ENCODE data around the gene HEATR5A. TPM values are rescaled to one million over a fixed set of nuclear protein-coding genes. Genes with fewer than 3 reads are reported as not detected.
"Not testable (repeated sequence)": the region's sequence is repeated elsewhere in the genome, so short reads cannot be mapped to it uniquely, and the experiment has no call there.

The HEATR5A gene
- total RNA-seq, 1 experiment from 2014 or later, result 16.7 TPM

DNA sequence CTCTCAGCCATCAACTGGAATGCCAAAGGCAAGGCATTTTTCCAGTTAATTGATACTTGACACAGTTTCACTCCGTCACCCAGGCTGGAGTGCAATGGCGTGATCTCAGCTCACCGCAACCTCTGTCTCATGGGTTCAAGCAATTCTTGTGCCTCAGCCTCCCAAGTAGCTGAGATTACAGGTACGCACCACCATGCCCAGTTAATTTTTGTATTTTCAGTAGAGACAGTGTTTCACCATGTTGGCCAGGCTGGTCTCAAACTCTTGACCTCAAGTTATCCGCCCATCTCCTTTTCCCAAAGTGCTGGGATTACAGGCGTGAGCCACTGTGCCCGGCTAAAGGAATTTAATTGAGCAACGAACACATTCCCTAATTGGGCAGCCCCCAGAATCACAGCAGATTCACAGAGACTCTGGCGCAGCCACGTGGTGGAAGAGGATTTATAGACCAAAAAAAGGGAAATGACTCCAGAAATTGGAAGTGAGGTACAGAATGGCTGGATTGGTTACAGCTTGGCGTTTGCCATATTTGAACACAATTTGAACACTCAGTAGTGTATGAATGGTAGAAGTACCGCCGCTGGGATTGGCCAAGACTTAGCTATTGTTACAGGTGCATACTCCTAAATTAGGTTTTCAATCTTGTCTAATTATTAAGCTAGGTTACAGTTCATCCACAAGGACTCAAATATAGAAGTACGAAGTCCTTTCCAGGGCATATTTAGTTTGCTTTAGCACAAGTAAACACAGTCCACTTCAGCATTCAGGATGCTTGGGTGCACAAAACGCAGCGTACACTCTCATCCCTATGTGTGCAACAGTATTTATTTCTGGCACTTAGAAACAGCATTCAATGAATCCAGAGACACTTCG, 162.6 kb downstream of the HEATR5A start:
- DNase-seq (ENCODE audit: low read depth), result not testable (repeated sequence)

DNA sequence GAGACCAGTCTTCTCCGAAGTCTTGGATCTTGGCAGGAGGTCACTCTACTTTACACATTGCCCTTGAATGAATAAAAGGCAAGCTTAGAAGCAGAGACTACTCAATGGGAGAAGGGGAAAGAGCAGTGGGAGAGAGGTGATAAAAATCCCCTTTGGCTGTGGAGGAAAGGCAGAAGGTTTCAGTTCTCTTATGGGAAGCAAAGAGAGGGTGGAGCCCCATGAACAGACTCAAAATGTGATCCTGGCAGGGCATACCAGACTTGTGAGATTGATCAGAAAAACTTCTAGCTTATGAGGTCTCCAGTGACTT, 163.2 kb downstream of the HEATR5A start:
- no peak for DNase-seq (ENCODE audit: low read depth)

DNA sequence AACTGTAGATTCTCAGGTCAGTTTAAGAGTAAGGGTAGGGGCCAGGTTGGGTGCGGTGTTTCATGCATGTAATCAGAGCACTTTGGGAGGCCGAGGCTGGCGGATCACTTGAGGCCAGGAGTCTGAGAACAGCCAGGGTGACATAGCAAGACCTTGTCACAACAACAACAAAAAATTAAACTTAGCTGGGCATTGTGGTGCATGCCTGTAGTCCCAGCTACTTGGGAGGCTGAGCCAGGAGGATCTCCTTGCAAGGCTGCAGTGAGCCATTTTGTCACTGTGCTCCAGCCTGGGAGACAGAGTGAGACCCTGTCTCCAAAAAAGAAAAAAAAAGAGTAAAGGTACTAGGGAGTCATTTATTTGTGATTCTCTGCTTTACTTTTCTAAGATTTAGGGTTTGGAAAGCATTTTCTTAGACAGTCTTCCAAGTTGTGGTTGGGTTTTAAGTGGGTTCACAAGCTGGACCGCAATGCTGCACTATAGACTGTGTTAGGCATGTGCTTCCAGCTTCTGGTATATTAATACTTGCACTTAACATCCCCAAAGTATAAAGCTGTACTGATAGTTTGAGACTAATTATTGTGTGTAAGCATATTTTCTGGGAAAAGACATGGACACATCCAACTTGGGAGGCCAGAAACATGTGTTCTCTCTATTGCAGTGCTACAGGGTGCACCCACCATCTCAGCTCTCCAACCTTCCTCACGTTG, 163.7 kb downstream of the HEATR5A start:
- no peak for DNase-seq (ENCODE audit: low read depth)

DNA sequence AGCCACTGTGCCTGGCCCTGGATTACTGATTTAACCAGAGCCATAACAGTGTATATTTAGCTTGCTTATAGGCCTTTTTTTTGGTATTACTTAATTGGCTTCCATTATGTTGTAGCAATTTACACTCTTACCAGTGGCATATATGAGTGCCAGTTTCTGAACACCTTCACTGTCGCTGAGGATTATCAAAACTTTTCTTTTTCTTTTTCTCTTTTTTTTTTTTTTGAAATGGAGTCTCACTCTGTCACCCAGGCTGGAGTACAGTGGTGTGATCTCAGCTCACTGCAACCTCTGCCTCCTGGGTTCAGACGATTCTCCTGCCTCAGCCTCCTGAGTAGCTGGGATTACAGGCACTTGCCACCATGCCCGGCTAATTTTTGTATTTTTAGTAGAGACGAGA, 164.4 kb downstream of the HEATR5A start:
- DNase-seq (ENCODE audit: low read depth), result not testable (repeated sequence)

DNA sequence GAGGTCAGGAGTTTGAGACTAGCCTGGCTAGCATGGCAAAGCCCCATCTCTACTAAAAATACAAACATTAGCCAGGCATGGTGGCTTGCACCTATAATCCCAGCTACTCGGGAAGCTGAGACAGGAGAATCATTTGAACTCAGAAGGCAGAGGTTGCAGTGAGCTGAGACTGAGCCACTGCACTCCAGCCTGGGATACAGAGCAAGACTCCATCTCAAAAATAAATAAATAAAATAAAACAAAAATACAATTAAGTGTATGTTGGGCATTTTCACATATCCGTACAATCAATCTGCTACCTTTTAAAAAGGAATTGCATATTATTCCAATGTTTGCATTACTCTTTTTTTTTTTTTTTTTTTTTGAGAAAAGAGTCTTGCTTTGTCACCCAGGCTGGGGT, 165.1 kb downstream of the HEATR5A start:
- no peak for DNase-seq (ENCODE audit: low read depth)

DNA sequence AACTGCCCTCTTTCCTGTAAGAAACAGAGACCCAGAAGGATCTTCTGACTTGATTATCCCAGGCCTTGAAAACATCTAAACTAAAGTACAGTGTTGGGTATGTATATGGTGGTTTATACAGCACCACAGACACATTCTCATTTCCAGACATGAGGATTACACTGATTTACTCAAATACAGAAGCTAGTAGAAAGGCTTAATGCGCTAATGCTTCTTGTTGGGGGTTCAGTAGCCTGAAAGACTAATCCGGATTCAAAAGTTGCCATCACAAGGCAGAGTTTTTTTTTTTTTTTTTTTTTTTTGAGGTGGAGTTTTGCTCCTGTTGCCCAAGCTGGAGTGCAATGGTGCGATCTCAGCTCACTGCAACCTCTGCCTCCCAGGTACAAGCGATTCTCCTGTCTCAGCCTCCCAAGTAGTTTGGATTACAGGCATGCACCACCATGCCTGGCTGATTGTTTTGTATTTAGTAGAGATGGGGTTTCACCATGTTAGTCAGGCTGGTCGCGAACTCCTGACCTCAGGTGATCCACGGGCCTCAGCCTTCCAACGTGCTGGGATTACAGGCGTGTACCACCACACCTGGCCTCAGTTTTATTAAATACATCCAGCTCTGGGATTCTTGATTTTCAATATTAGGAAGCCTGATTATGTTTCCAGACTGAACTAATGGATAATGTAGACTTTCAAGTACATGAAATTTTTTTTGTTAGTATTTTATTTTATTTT, 166.4 kb downstream of the HEATR5A start:
- no peak for DNase-seq (ENCODE audit: low read depth)

DNA sequence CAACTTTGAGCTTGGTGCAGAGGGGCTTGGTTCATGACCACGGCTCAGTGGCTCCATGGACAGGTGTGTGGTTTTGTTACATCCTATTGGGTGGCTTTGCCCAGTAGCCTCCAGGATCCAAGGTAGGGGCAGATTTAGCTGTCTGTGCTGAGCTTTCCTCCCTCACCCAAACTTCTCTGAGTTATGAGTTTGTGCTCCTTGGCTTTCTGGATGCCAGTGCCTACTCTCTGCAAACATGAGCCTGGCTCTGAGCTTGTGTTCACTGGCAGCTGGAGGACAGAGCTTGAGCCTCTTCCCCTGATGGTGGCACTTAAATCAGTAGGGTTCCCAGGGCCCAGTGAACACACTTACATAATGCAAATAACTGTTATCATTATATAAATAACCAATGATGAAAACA, 167.5 kb downstream of the HEATR5A start:
- DNase-seq (ENCODE audit: low read depth), result no peak

DNA sequence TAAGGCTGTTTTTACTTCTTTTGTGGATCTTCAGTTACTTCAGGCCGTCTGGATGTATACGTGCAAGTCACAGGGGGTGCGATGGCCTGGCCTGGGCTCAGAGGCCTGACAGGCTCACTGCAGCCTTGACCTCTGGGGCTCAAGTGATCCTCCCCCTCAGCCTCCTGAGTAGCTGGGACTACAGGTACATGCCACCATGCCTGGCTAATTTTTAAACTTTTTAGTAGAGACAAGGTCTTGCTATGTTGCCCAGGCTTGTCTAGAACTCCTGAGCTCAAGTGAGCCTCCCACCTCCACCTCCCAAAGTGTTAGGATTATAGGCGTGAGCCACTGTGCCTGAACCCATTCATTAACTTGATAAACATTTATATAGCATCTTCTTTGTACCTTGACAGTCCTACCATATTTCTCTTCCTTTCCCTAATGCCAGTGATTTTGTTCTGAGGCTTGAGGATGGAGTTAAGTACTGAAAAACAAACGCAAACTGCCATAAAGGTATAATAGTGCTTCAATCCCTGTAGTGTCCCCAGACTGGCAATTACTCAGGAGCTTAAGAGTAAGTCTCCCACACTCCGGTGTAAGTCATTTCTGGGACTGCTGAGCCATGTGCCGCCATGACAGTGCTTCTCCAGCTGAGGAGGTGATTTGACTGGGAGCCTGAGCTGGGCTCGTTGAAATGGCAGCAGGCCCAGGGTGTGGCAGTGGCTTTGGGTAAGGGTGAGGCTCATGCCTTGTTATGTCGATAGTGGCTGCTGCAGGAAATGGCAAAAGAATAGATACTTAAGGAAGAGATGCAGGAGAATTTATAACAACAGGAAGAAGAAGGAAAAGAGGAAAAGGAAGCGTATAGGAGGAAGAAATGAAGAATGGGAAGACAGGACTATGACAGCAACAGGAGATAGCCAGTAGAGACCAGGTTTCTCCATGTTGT, 169.1 kb downstream of the HEATR5A start:
- DNase-seq (ENCODE audit: low read depth), result no peak

DNA sequence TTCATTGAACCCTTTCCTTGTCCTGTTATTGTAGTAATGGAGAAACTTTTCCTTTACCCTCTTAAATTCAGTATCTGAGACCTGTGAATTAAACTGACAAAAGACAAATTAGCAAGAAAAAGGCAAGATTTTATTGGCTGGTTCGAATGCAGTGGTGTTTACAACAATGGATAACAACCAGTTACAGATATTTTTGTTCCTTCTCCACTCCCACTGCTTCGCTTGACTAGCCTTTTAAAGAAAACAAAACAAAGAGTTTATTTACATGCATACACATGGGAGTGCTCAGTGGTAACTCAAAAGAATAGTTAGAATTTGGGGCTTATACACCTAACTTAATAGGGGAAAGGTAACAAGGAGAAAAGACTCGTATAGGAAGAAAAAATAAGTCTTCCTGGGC, 175.7 kb downstream of the HEATR5A start:
- no peak for DNase-seq (ENCODE audit: low read depth)

DNA sequence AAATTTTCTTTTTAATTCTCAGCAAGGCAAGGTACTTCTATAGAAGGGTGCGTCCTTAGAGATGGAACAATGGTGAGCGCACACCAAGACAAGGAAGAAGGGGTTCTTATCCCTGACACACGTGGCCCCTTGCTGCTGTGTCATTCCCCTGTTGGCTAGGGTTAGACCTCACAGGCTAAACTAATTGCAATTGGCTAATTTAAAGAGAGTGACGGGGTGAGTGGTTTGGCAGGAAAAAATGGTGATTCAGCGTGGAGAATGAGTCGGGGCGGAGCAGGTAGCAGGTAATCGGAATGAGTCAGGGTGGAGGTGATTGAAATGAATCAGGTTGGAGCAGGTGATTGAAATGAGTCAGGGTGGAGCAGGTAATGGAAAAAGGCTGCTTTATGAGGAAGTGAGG, 176.5 kb downstream of the HEATR5A start:
- peak; percentile 8 for DNase-seq (ENCODE audit: low read depth)

DNA sequence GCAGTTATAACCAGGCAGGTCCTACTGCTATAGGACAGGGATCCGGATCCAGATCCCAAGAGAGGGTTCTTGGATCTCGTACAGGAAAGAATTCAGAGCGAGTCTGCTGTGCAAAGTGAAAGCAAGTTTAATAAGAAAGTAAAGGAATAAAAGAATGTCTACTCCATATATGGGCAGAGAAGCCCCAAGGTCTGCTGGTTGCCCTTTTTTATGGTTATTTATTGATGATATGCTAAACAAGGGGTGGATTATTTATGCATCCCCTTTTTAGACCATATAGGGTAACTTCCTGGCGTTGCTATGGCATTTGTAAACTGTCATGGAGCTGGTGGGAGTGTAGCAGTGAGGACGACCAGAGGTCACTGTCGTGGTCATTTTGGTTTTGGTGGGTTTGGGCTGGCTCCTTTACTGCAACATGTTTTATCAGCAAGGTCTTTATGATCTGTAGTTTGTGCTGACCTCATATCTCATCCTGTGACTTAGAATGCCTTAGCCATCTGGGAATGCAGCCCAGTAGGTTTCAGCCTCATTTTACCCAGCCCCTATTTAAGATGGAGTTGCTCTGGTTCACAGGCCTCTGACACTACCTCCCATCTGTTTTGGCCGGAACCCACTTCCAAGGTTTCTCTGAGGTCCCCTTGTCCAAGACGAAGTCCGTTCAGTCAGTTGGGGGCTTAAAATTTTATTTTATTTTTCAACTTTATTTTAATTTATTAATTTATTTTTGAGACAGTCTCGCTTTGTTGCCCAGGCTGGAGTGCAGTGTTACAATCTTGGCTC, 178.0 kb downstream of the HEATR5A start:
- peak; percentile 70 for DNase-seq (ENCODE audit: low read depth)

Other genes starting within 250 kb of the HEATR5A start
- 54.5 and 110 TPM in 2 replicates for gene HECTD1, start 212.8 kb downstream of the HEATR5A start, total RNA-seq (2014; rRNA removed; shearing (Covaris generic))
- 13.6 and 22.9 TPM in 2 replicates for gene DTD2, start 37.0 kb upstream of the HEATR5A start, total RNA-seq (2014; rRNA removed; shearing (Covaris generic))
- not detected in 2 replicates for gene GPR33, start 67.5 kb upstream of the HEATR5A start, total RNA-seq (2014; rRNA removed; shearing (Covaris generic))
- gene NUBPL, start 140.9 kb upstream of the HEATR5A start, total RNA-seq (2014; rRNA removed; shearing (Covaris generic)), result 6.2 and 11.8 TPM in 2 replicates